Measurements from ENCODE around the gene SDR42E1.
A peak's percentile ranks its signal among the peaks of the same experiment; 100 is the strongest.
"Not testable (repeated sequence)": the region's sequence is repeated elsewhere in the genome, so short reads cannot be mapped to it uniquely, and the experiment has no call there.

Gene SDR42E1

DNA sequence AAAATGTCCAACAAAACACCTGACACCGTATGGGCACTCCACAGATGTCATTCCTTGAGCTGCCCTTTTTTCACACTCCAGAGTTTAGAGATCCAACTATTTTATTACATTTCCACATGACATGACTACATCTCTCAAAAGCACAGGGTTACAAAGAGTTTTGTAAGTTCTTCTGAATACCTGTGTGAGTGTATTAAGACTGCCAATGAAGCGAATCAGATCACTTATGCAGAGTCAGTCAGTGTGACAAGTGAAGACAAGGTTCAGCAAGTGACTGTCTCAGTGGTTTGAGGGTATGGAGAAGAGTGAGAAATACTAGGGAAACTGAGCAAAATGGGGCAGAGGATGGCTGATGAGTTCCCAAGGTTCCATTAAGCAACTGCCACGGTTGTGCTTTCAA lies 8.4 kb downstream of the SDR42E1 start:
- no peak for DNase-seq

DNA sequence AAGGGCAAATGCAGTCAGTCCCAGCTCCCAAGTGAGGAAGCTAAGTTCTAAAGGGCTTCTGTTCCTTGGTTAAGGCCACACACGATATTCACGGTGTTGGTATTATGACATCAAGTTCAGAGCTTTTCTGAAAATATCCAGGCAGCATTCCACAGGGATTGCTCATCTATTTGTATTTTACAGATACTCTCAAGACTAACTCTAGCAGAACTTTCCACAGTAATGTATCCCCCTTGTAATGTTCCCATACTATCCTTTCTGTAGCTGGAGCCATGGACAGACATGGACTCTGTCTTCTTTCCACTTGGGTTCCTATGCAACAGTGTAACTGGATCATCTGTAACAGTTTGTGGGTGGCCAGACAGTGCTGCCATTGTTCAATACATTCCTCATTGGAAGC lies 13.5 kb downstream of the SDR42E1 start:
- DNase-seq, result no peak

DNA sequence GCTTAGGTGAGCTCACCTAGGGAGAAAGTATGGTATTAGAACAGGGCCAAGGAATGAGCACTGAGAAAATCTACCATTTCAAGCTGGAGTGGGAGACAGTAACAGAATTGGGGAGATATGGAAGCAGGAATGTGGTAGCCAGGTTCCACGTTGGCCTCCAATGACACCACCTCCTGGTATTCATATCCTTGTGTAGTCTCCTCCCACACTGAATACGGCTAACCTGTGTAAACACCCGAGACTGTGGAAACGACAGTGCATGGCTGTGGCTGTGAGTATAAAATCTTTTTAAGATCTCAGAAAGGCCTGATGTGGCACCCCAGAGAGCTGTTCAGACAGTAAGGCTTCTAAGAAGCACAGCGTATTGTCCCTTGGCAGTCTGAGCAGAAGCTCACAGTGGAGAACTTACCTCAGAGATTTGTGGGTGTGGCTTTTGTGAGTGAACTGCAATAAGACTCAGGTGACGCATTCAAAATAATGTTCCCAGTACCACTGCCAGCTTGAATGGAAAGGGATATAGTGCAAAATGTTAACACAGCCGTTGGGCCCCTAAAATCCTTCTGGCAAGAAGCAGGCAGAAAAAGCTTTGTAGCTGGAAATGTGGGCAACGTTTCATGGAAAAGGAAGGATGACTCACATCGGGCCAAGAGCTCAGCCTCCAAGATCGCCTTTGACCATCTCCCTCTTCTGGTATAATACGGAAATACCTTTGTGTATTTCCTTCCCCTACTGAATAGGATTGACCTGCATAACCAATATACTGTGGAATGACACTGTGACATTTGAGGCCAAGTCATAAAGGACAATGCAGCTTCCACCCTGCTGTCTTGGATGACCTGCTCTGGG lies 14.4 kb downstream of the SDR42E1 start:
- DNase-seq, result no peak

DNA sequence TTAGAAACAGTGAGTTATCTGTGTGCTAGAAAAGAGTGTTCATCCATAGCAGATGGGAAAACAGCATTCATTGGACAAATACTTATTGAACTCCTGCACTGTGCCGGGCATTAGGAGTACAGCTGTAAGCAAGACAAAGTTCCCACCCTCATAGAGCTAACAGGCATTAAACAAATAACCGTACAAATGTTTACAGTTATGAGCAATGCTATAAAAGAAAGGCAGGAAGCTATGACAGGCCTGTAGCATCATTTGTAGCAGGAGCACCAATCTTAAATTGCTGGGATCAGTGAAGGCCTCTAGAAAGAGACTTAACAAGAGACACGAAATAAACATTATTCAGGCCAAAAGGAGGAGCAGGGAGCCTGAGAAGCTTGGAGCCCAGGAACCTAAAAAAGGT lies 15.6 kb downstream of the SDR42E1 start:
- no peak for DNase-seq

DNA sequence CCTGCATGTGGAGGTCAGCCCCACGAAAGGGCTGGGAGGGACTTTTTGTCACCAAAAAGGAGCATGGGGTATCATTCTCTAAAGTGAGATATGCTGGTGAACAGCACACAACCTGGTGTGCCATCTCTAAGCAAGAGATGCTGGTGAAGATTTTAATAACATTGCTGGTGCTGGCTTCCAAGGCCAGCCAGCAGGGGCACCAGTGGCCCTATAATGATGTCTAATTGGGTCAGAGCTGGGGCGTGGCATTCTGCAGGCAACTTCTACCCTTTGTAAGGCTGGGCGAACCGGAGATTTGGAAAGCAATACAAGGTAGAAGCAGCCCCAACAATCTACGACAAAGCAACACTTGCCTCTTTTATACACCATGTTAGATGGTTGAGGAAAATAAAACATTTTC lies 16.8 kb downstream of the SDR42E1 start:
- no peak for DNase-seq

DNA sequence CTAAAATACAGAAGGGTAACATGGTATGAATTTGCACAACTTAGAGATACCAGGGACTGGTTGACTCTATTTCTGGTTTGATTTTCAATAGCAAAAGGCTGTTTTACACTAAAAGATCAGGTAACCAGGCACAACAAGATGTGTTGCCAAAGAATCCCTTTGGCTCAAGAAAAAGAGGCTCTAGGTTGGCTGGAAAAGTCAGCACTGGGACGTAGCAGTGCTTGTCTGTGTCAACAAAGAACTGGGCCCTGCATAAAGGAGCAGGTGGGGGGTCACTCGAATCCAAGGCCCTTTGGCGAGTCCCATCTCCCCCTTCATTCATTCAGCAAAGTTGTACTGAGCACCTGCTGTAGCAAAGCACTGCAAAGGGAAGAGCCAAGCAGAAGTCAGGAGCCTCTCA lies 18.4 kb downstream of the SDR42E1 start:
- DNase-seq, result no peak

DNA sequence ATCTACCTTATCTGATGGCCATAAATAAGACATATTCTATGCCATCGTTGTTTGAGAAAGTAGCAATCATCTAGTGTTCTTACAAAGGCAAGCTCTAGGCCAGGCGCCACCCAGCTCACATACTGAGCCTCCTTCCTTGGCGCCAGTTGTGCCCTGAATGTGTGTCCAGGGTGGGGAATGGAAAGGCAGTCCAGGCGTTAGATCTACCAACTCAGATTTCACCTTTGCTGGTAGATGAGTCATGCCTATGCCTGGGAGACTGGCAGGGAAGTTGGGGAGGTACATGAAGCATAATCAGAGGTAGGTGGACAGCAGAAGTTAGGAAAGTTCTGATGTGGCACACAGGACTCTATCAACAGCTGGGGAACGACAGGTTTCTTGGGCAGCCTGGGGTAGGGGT lies 23.6 kb downstream of the SDR42E1 start:
- no peak for DNase-seq

DNA sequence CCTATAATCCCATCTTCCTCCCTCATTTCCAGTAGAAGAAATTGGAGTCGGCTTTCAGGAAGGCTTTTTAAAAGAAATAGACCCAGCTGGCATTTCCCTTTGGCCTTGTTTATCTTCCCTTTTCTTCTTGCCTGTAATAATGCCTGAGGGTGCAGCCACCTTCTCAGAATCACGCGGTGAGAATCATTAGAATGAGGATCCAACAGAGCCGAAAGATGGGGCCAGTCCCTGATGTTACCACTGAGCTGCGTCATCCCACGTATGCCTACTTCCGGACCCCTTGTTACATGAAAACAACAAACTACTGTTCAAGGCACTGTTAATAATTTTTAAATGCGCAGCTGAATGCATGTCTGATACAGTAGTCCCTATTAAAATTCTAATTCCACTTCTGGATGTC lies 24.1 kb downstream of the SDR42E1 start:
- DNase-seq, result no peak

DNA sequence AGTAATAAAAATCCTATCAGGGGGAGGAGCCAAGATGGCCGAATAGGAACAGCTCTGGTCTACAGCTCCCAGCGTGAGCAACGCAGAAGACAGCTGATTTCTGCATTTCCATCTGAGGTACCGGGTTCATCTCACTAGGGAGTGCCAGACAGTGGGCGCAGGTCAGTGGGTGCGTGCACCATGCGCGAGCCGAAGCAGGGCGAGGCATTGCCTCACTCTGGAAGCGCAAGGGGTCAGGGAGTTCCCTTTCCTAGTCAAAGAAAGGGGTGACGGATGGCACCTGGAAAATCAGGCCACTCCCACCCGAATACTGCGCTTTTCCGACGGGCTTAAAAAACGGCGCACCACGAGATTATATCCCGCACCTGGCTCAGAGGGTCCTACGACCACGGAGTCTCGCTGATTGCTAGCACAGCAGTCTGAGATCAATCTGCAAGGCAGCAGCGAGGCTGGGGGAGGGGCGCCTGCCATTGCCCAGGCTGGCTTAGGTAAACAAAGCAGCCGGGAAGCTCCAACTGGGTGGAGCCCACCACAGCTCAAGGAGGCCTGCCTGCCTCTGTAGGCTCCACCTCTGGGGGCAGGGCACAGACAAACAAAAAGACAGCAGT lies 33.8 kb downstream of the SDR42E1 start:
- not testable (repeated sequence) for DNase-seq

DNA sequence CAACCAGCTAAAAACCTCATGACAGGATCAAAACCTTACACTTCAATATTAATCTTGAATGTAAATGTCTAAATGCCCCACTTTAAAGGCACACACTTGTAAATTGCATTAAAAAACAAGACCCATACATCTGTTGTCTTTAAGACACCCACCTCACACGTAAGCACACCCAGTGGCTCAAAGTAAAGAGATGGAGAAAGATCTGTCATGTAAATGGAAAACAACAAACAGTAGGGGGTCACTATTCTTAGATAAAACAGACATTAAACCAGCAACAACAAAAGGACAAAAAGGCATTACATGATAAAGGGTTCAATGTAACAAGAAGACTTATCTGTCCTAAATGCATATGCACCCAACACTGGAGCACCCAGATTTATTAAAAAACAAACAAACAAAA lies 35.6 kb downstream of the SDR42E1 start:
- no peak for DNase-seq

DNA sequence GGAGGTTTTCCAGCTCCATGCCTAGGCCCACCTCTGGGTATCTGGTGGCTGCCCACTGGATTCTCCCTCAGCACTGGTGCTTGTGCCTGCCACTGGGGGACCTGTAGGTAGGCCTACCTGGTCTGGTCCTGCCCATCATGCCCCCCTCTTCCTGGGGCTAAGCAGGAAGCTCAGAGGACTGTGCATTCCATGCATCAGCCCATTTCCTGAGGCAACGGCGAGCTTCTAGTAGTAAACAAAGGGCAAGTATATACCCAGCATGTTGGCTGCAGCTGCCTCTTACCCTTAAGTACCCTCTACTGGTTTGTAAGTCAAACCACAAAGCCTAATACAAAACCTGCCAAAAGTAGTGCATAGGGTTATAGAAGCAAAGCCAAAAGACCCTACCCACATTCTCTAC lies 37.5 kb downstream of the SDR42E1 start:
- no peak for DNase-seq

DNA sequence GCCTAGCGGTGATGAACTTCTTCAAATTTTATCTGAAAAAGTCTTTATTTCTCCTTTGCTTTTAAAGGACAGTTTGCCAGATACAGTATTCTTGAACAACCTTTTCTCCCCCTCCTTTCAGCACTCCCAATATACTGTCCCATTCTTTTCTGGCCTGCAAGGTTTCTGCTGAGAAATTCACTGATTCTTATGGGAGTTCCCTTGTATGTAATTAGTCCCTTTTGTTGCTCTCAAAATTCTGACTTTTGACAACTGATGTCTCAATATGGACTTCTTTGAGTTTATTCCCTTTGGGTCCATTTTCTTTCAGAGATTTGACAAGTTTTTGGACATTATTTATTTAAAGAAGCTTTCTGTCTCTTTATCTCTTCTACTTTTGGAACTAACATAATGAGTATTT lies 39.4 kb downstream of the SDR42E1 start:
- no peak for DNase-seq

DNA sequence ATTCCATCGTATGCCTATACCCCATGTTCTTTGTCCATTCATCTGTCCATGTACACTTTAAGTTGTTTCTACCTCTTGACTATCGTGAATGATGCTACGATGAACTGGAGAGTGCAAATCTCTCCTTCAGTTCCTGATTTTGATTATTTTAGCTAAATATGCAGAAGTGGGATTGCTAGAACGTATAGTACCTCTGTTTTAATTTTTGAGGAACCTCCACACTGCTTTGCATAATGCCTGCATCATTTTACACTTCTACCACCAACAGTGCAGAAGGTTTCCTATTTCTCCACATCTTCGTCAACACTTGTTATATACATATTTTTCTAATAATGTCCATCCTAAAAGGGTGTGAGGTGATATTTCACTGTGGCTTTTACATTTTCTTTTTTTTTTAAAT lies 43.9 kb downstream of the SDR42E1 start:
- no peak for DNase-seq

DNA sequence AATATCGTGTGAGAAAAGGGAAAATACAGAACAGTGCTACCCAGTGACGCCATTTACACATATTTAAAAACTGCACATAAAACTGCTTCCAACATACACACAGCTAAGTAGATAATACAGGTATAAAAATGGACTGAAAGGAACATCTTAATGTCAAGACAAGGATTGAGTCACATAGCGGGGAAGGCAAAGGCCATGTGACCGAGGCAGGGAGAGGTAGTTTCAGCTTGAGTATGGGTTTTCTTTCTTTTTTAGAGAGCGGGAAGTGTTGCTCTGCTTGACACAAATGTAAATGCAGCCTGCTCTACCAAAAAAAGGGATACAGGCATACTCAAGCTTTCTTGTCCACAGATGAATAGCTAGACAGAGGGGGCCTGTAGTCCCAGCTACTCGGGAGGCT lies 46.5 kb downstream of the SDR42E1 start:
- DNase-seq, result no peak

DNA sequence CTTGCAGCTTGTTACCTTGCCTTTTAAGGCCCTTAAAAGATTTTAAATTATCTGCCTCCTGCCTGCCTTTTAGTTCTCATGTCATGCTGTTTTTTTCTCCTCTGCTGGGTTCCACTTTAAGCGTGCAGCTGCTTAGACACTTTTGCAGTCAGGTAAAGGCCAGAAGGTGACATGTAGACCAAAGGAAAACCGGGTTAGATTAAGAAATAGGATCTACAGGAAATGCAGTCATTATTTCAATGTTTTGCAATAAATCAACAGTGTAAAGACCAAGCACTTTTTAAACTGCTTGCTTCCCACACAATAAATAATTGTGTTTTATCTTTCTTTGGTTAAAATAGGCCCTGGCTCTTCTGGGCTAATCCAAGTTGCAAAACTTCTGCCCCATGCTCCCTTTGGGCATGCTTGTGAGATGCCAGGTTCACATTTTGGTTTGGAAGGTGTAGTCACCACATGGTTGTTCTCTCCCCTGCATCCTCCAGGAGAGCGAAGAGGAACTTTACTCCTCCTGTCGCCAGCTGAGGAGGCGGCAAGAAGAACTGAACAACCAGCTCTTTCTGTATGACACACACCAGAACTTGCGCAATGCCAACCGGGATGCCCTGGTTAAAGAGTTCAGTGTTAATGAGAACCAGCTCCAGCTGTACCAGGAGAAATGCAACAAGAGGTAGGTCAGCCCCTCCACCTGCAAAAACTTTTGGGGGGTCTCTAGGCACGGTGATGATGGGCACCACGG lies 54.9 kb downstream of the SDR42E1 start:
- no peak for DNase-seq

DNA sequence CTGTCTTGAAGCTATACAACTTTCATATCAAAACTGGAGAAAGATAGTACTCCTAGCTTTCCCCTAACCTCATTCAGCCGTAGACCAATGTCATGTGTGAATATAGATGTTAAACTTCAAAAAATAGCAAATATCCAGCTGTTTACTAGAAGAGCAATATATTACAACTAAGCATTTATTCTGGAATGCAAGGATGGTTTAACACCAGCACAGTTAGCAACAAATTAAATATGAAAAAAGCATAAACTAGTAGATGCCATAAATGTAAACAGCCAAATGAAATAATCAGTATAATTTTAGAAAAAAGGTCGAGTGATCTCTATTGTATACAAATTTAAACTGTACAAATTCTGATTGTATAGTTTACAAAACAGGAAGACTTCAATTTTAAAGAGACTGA lies 59.7 kb downstream of the SDR42E1 start:
- no peak for DNase-seq

DNA sequence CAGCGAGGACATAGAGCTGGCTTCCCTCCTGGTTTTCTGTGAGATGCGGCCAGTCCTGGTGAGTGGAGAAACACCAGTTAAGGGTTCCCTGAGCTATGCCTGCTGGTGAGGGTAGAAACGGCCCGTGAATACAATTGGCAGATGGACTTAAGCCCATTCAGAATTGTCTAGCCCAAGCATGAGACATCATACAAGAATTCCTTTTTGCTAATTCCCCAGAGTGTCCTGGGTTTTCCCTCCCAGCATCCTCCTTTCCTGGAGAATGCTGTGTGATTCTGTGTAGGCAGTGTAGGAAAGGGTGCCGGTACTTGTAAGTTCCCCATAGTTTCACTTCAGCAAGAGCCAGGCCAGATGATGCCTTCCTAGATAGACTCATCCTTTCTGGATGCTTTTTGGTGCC lies 65.1 kb downstream of the SDR42E1 start:
- no peak for DNase-seq

DNA sequence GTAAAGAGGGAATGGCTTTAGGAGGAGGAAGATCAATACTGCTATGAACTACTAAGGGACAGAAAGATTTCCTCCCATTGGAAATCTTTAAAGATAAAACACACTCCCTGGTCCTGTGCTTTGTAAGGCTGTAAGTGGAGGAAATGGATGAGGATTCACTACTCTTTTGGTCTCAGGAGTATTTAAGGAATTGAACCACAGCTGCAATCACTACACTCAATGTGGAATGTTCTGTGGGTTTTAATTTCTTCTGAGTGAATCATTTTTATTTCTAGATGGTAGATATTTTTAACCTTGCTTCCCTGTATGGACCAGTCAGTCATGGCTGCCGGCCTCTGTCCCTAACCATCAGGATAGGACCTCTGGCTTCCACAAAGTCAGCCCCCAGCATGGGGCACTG lies 65.6 kb downstream of the SDR42E1 start:
- DNase-seq, result no peak

DNA sequence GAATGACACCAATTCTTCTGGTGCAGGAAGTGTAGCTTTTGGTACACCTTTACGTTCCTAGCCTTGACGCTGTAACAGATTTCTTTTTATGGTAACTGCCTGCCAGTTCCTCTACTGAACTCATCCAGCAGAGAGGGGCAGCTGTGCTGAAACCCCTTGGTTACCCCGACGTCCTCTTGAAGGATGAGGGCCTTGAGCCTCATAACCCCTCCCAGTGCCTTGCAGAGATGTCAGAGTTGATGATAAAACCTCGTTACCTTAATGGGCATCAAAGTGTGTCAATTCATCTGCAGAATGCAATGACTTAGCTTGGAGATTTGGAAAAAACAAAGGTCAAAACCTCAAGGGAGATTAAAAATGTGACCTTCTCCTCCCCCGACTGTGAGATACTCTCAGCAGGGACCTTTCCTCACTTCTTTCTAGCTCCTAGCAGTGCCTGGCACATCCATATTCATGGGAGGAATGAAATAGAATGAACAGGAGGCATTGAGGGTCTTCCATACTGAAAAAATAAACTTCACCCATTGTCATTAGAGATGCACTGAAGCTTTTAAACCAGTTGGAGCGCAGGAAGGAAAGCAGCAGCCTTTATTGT lies 69.2 kb downstream of the SDR42E1 start:
- DNase-seq, result no peak

DNA sequence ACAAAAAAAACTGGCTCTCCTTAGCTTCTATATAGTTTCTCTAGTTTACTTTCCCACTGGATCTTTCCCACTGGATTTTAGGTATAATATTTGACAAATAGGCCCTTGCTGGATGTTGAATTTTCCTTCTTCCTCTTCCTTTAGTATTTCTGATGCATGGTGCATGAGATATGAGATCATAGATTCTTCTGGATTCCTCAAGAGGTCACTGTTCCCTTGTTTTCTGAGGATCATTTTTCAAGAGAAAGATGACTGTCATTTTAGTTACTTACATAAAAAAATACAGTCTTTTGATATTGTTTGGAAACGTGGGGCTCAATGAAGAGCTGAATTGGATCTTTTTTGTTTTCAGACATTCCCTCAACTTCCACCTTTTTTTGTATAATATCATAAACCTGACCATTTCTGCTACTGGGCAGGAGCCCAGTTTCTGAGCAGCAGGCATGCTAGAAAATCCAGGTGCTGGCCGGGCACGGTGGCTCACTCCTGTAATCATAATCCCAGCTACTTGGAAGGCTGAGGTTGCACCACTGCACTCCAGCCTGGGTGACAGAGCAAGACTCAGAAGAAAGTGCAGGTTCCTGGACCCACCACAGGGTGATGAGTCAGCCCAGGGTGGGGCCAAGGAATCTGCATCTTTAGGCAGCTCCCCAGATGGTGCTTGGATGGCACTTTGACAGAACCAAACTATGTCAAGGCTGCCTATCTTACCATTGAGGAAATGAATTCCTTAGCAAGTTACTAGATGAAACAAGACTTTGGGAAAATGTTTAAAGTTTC lies 70.3 kb downstream of the SDR42E1 start:
- DNase-seq, result peak in 1 of 2 donors; percentile 22

DNA sequence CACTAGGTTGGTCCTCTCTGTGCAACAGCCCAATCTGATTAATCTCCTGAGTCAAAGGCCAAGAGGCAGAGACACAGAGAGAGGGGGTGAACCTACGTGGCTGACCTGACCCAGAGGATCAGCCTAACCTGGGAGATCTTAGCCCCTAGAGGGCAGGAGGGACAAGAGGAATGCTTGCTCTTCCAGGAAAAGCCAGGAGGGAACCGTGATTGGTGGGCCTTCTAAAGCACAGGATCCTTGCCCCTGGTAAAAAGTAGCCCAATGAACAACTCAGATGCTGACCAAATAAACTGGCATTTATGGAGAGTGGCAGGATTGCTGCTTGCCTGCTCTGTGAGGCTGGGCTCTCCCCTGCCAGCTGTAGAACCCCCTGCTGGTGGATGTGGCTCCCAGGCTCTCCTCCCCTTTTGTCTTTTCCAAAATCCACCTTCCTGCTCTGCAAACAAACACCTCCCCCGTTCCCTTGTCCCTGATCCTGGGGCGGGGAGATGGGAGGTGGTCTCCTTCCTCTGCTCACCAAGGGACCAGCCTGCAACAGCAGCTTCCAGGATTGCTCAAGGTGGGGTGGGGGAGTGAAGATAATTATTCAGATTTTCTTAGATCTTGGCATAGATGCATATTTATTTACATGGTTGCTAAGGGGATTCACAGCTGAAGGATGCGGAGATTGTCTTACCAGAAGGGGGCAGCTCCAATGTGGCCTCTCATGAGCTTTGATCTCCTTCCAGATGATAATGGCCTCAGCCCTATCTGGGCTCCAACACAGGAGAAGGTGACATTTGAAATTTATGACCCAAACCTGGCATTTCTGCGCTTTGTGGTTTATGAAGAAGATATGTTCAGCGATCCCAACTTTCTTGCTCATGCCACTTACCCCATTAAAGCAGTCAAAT lies 71.9 kb downstream of the SDR42E1 start:
- DNase-seq, result no peak

Data from hippocampal formation (tissue), 2 donors.